Measurements from ENCODE around the gene FIGNL2.

DNA sequence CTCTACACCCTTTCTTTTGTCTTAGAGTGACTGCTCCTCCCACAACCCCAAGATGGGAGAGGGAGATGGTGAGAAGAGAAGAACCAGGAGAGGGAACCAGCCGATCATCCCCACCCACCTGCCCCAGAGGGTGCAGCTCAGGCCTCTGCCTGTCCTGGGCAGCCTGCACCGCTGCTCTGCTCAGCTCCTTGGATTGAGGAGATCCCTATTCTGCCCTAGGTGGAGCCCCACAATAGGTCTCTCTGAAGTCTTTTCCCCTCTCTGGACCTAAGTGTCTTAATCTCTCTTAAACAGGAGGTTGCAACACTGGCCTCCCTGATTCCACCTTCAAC lies 41.6 kb upstream of the FIGNL2 start:
- no peak for TF ChIP-seq EZH2 (IDR thresholded peaks at IDR 0.05; ENCODE audit: borderline replicate concordance, low read length)
- no peak for TF ChIP-seq CTCF (IDR thresholded peaks at IDR 0.05; ENCODE audit: low read length)

Data from OCI-LY1 (cell line).